ENCODE measurements around the gene ETV6.

DNA sequence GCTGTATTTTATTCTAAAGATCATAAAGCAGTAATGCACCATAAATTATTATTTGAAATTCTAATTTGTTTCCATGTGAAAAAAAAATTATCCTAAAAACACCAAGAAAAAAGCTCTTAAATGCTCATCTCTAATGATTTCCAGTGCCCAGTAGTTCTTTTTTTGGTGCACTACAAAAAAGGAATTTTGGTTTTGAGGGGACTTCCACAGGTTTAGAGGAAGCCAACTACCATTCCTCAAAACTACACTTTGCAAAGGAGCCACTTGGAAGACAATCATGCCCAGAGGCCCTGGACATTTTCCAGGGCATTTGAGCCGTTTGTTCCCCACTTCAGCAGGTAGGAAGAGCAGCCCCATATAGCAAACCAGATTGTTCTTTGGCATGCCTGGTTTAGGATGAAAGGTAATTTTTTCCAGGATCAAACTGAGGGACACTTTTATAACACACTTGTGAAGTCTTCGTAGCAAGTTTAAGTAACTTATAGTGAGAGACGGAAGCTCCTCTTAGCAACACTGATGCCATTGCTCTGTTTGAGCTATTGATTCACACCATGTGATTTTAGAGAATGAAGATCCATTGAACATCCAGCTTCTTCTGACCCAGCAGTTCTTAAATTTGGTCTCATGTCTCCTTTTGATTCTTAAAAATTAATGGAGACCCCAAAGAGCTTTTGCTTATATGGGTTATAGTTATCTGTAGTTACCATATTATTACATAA lies 187.9 kb downstream of the ETV6 start:
- TF ChIP-seq CTCF (IDR thresholded peaks at IDR 0.05) (no peak), POLR2A (IDR thresholded peaks at IDR 0.05) (no peak), POLR2AphosphoS5 (IDR thresholded peaks at IDR 0.05; ENCODE audit: insufficient read depth in 1 of 2, low read depth in 1 of 2) (no peak)

All from vagina (tissue), 2 donors.